HepG2 (cell line): ENCODE data around the gene C1RL. TPM values are rescaled to one million over a fixed set of nuclear protein-coding genes. Genes with fewer than 3 reads are reported as not detected.

Experiments
- ARNT ChIP-seq: fragments of 450-650 bp; IDR thresholded peaks from 2 replicates; pipeline ENCODE4 v1.6.1; 2017
- ELF3 ChIP-seq: IDR thresholded peaks from 2 replicates; pipeline ENCODE4 v1.6.1; 2016; ENCODE audit warnings: missing genetic modification reagents, missing compliant biosample characterization
- GATAD1 ChIP-seq: IDR thresholded peaks from 2 replicates; pipeline ENCODE4 v1.6.1; 2016; ENCODE audit warnings: missing genetic modification reagents, missing compliant biosample characterization
- GMEB2 ChIP-seq: IDR thresholded peaks from 2 replicates; pipeline ENCODE4 v1.6.1; 2016; ENCODE audit warnings: missing biosample characterization, missing genetic modification reagents, low read depth
- HNF1A ChIP-seq, 2 experiments: sonication (generic) in 1 of 2; formaldehyde crosslinking in 1 of 2; IDR thresholded peaks; 2 replicates each; pipeline versions ENCODE4 v1.4.0 to v1.6.1; 2016 to 2020; ENCODE audit warnings: borderline replicate concordance in 1 of 2, low read depth in 1 of 2, mild to moderate bottlenecking in 1 of 2, missing genetic modification reagents in 1 of 2
- KLF15 ChIP-seq: sonication (generic); formaldehyde crosslinking; IDR thresholded peaks from 2 replicates; pipeline ENCODE4 v1.8.1; 2023; ENCODE audit warnings: borderline replicate concordance, mild to moderate bottlenecking, inconsistent platforms, missing genetic modification reagents, mixed read lengths
- PBX2 ChIP-seq: IDR thresholded peaks from 2 replicates; pipeline ENCODE4 v1.6.1; 2016; ENCODE audit warnings: control low read depth
- SRF ChIP-seq: IDR thresholded peaks from 2 replicates; pipeline ENCODE4 v1.6.1; 2011; ENCODE audit warnings: mild to moderate bottlenecking, low read depth, low read length, moderate library complexity
- TARDBP ChIP-seq: sonication (generic); formaldehyde crosslinking; IDR thresholded peaks from 2 replicates; pipeline ENCODE4 v1.8.0; 2022; ENCODE audit warnings: mild to moderate bottlenecking, missing genetic modification reagents
- TEAD3 ChIP-seq: optimal IDR thresholded peaks from 2 replicates; pipeline ENCODE3; 2016; ENCODE audit warnings: borderline replicate concordance
- ZBTB1 ChIP-seq: sonication (generic); formaldehyde crosslinking; IDR thresholded peaks from 2 replicates; pipeline ENCODE4 v1.4.0; 2020; ENCODE audit warnings: missing genetic modification reagents, borderline replicate concordance
- ZBTB37 ChIP-seq: sonication (generic); formaldehyde crosslinking; IDR thresholded peaks from 2 replicates; pipeline ENCODE4 v1.4.0; 2020; ENCODE audit warnings: mild to moderate bottlenecking, missing genetic modification reagents
- ZNF121 ChIP-seq: sonication (generic); formaldehyde crosslinking; IDR thresholded peaks from 2 replicates; pipeline ENCODE4 v1.5.0; 2020; ENCODE audit warnings: mild to moderate bottlenecking, missing genetic modification reagents
- ZSCAN5A ChIP-seq: sonication (generic); formaldehyde crosslinking; IDR thresholded peaks from 2 replicates; pipeline ENCODE4 v1.8.0; 2022; ENCODE audit warnings: mild to moderate bottlenecking, missing genetic modification reagents, borderline replicate concordance
- polyA plus RNA-seq, 8 experiments: library from polyadenylated mRNA; depleted of rRNA in 3 of 8; stranded (reverse) in 7 of 8; unstranded in 1 of 8; fragments of >200 nt; fragmentation: Illumina TruSeq in 4 of 8; extraction: Trizol in 4 of 8; gene quantifications; 2 replicates each; pipeline versions ENCODE4 v1.2.1 to v1.2.3, GENCODE V29; 2011 to 2016; ENCODE audit warnings: low read depth in 4 of 8, missing spikeins in 1 of 8, mixed read lengths in 1 of 8; ENCODE audit not compliant: insufficient read depth in 1 of 8
- total RNA-seq, 5 experiments: library from RNA; depleted of rRNA; stranded (reverse); fragments of >200 nt; fragmentation: Illumina TruSeq; extraction: Trizol; gene quantifications; 2 replicates each; pipeline ENCODE4 v1.2.3, GENCODE V29; 2016; ENCODE audit warnings: low read depth in 1 of 5
- TF ChIP-seq, protein P1 (sequence below): sonication (generic); formaldehyde crosslinking; IDR thresholded peaks from 2 replicates; pipeline ENCODE4 v1.4.0; 2020; ENCODE audit warnings: mild to moderate bottlenecking, missing genetic modification reagents
- TF ChIP-seq, protein P2 (sequence below): sonication (generic); formaldehyde crosslinking; IDR thresholded peaks from 2 replicates; pipeline ENCODE4 v1.8.1; 2023; ENCODE audit warnings: mild to moderate bottlenecking, missing genetic modification reagents

The C1RL gene
- total and polyA plus RNA-seq, 2 of the 13 experiments (the other 11 are each of a cell fraction or from before 2014, with no cell fraction given): 28.9 to 53.1 TPM

GRCh38 chr12:7129872-7130691, 21.1 kb upstream of the C1RL start, which contains the start of gene CLSTN3 (continued):
- TF ChIP-seq ELF3 (CRISPR knock-in tag) (no peak; the same call in 1 of the 2 replicates), KLF15 (CRISPR knock-in tag) (no peak), GMEB2 (CRISPR knock-in tag) (no peak), ZBTB1 (CRISPR knock-in tag) (no peak), GATAD1 (CRISPR knock-in tag) (0 out of 2 replicates have a peak, but pooled peaks have one; percentile 37), ARNT (no peak), PBX2 (CRISPR knock-in tag) (peak; percentile 90), HNF1A (IDR thresholded peaks at IDR 0.05; ENCODE audit: low read depth) (no peak), HNF1A (CRISPR knock-in tag; IDR thresholded peaks at IDR 0.05; ENCODE audit: borderline replicate concordance) (no peak), ZNF121 (no peak), ZBTB37 (no peak), ZSCAN5A (no peak), SRF (no peak), TARDBP (CRISPR knock-in tag) (no peak), TEAD3 (CRISPR knock-in tag) (peak; percentile 38)
- TF ChIP-seq, protein P1, sequence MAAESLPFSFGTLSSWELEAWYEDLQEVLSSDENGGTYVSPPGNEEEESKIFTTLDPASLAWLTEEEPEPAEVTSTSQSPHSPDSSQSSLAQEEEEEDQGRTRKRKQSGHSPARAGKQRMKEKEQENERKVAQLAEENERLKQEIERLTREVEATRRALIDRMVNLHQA (CRISPR knock-in tag): no peak
- TF ChIP-seq, protein P2, sequence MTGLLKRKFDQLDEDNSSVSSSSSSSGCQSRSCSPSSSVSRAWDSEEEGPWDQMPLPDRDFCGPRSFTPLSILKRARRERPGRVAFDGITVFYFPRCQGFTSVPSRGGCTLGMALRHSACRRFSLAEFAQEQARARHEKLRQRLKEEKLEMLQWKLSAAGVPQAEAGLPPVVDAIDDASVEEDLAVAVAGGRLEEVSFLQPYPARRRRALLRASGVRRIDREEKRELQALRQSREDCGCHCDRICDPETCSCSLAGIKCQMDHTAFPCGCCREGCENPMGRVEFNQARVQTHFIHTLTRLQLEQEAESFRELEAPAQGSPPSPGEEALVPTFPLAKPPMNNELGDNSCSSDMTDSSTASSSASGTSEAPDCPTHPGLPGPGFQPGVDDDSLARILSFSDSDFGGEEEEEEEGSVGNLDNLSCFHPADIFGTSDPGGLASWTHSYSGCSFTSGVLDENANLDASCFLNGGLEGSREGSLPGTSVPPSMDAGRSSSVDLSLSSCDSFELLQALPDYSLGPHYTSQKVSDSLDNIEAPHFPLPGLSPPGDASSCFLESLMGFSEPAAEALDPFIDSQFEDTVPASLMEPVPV (CRISPR knock-in tag): no peak; the same call in 1 of the 2 replicates
